GM18867 (cell line): ENCODE measurements around the gene REXO4.
"Not testable (repeated sequence)": the region's sequence is repeated elsewhere in the genome, so short reads cannot be mapped to it uniquely, and the experiment has no call there.

Experiments used
- ATAC-seq: cut with Tn5 transposase; IDR thresholded peaks from one replicate; pipeline ENCODE4 v1.9.1; 2021; ENCODE audit warnings: mild to moderate bottlenecking, moderate library complexity; ENCODE audit not compliant: unreplicated experiment

REXO4 gene

DNA sequence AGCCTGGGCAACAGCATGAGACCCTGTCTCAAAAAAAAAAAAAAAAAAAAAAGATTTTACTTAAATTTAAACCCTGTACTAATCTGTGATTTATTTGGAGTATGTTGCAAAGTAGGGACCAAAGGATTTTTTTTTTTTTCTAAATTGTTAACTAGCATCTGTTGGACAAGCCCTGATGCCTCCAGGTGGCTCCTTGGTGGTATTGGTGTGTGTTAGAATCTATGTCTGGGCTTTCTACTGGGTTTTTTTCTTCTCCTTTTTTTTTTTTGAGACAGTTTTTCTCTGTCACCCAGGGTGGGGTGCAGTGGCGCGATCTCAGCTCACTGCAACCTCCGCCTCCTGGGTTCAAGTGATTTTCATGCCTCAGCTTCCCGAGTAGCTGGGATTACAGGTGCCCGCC is 34.1 kb upstream of the REXO4 start:
- ATAC-seq: not testable (repeated sequence)

- ATAC-seq: no peak
Measured at GRCh38 chr9:133449760-133450159, 31.9 kb upstream of the REXO4 start.

DNA sequence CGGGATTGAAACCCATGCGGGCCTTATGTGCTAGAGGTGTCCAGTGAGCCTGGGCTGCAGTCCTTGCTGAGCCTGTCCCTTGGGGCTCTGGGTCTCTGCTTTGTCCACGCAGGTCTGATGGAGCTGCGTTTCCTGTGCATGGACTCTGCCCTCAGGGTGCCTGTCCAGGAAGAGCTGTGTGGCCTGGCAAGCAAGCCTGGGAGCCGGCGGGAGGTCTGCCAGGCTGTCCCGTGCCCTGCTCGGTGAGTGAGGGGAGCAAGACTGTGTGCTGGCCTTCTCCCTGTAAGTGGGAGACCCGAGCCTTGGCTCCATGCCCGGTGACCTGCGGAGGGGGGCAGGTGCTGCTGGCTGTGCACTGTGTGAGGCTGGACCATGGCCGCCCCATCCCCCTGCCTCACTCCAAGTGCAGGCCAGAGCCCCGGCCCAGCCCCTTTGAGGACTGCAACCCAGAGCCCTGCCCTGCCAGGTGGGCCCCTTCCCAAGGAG is 30.7 kb upstream of the REXO4 start:
- ATAC-seq: no peak

DNA sequence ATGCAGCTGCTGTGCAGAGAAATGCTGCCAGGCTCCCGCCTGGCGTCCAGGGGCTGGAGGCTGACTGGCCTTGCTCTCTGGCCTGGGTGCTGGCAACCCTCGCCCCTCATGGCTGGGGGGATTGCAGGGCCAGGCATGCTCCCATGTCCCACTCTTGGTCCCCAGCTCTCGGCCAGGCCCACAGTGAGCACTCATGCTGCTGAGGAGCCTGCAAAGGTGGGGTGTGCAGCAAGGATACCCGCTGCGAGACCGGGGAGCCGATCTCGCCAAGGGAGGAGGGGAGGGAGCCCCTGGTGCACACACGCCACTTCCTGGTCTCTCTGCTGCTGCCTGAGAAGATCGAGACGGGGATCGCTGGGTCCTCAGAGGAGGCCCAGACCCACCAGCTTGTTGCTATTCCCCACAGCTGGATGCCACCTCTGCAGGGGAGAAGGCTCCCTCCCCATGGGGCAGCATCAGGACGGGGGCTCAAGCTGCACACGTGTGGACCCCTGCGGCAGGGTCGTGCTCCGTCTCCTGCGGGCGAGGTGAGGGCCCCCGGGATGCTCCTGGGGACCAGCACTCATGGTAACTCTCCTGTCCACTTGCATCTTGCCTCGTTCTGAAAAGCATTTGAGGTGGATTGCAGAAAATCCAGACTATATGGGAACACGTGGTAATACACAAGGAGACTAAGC is 27.6 kb upstream of the REXO4 start:
- ATAC-seq: no peak

DNA sequence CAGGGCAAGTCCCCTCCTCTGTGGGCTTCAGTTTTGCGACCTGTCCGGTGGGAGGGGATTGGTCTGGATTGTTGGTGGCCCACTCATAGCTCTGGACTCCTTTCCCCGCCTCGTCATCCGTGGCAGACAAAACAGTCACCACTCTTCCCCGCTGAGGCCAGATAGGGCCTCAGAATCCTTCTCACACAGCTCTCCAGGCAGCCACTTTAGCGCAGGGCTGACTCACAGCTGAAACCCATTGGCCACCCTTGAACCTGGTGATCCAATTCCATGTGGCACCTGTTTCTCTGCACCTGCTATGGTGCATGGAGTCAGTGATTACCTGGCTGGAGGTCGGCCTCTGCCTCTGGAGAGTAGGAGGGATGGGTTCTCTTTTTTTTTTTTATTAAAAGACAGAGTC is 26.2 kb upstream of the REXO4 start:
- ATAC-seq: no peak

- ATAC-seq: no peak
Measured at GRCh38 chr9:133443248-133443647, 25.4 kb upstream of the REXO4 start.

- no peak for ATAC-seq
Measured at GRCh38 chr9:133441571-133441970, 23.8 kb upstream of the REXO4 start.

GRCh38 chr9:133440874-133441273 is 23.1 kb upstream of the REXO4 start:
- no peak for ATAC-seq

GRCh38 chr9:133439337-133439736 is 21.5 kb upstream of the REXO4 start:
- no peak for ATAC-seq

DNA sequence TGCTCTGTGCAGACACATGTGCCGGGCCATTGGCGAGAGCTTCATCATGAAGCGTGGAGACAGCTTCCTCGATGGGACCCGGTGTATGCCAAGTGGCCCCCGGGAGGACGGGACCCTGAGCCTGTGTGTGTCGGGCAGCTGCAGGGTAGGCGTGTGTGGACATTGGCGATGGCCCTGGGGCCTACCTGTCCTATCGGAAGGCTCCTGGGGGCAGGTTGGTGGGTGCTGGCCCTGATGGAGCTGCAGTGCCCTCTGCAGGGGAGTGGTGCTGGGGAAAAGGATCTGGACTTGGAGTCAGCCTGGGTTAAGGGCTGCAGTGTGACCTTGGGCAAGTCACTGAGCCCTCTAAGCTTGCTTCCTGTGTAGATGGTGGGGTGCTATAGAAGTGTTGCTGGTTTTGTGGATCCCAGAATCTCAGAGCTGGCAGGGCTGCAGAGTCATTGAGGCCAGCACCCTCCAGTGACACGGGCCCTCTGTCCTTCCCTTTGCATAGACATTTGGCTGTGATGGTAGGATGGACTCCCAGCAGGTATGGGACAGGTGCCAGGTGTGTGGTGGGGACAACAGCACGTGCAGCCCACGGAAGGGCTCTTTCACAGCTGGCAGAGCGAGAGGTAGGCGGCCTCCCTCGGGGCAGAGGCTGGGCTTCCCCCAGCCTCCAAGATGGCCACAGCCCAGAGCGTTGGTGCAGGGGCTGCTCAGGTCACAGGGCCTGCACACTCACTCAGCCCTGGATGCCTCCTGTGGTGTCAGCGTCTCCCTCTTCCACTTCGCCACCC is 20.1 kb upstream of the REXO4 start:
- no peak for ATAC-seq

DNA sequence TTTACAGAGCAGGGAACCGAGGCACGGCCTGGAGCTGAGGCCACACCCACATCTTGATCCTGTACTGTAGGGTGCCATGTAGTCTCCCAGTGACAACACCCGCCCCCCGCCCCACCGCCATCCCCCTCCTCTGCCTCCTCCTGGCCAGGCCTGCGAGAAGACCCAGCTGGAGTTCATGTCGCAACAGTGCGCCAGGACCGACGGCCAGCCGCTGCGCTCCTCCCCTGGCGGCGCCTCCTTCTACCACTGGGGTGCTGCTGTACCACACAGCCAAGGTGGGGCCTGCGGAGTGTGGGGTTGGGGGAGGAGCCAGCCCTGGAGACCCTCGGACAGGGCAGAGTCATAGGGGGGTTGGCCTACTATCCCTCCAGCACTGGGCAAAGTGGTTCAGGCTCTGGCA is 18.9 kb upstream of the REXO4 start:
- ATAC-seq: no peak

- ATAC-seq: no peak
Measured at GRCh38 chr9:133433351-133433843, 15.6 kb upstream of the REXO4 start.

- no peak for ATAC-seq
Measured at GRCh38 chr9:133430244-133430643, 12.4 kb upstream of the REXO4 start.

DNA sequence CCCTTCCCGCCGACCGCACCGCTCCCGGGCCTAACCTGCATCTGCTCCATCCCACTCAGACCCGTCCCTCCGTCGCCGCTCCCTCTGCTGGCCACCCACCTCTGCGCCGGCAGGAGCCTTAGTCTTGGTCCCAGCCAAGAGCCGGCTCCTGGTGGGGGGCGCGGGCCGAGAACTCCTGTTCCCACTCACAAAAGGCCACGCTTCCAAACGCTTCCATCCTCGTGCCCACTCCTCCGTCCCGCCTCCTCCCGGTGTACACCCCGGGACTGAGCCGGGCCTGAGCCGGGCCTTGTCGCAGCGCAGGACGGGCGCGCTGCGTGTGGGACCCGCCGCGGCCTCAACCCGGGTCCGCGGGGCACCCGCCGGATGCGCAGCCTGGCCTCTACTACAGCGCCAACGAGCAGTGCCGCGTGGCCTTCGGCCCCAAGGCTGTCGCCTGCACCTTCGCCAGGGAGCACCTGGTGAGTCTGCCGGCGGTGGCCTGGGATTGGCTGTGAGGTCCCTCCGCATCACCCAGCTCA is 11.9 kb upstream of the REXO4 start:
- no peak for ATAC-seq

- no peak for ATAC-seq
Measured at GRCh38 chr9:133429214-133429613, 11.4 kb upstream of the REXO4 start.

DNA sequence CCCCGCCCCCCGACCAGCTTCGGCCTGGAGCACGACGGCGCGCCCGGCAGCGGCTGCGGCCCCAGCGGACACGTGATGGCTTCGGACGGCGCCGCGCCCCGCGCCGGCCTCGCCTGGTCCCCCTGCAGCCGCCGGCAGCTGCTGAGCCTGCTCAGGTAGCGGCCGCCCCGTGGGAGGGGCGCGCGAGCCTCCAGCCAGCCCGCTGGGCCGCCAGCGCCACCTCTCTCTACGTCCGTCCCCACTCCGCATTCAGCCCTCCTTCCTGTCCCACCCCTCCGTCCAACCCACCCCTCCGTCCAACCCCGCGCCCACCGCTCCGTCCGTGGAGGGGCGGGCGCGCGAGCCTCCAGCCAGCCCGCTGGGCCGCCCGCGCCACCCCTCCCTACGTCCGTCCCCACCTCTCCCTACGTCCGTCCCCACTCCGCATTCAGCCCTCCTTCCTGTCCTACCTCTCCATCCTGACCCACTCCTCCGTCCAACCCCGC is 10.8 kb upstream of the REXO4 start:
- ATAC-seq: no peak

DNA sequence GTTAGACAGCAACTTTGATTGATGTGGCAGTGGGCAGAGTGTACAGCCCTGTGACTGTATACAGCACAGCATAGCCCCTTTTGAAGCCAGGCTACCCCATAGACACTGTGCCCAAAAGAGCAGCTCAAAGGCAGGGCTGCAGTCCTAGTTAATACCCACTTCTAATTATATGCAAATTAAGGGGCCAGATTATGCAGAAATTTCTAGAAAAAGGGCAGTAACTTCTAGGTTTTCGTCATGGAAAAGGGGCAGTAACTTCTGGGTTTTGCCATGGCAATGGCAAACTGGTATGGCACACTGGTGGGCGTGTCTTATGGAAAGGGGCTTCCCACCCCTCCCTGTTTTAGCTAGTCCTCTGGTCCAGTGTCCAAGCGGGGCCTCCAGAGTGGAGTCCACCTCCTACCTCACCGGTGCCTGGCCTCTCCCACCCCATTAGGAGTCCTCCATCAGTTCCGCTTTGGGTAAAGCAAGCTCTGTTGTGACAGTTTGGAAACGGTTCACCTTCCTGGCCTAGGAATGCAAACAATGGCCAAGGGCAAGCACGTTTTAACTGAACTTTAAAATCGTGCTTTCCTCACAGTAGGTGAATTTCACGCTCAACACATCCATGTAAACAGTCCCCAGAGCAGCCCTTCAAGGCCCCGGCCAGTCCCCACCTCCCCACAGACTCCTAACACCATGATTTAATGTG is 10.0 kb upstream of the REXO4 start:
- ATAC-seq: no peak

DNA sequence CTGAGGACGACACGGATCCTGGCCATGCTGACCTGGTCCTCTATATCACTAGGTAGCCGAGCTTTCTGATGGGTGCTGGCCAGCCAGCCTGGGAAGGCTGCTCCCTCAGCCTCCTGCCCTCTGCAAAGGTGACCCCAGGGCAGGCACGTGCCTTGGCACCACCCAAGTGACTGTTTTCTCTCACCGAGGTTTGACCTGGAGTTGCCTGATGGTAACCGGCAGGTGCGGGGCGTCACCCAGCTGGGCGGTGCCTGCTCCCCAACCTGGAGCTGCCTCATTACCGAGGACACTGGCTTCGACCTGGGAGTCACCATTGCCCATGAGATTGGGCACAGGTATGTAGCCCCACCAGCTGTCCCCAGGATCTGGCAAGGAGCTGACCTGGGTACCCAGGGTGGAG is 8.2 kb upstream of the REXO4 start:
- ATAC-seq: no peak

GRCh38 chr9:133425049-133425632 is 7.3 kb upstream of the REXO4 start:
- ATAC-seq: no peak

- ATAC-seq: no peak
Measured at GRCh38 chr9:133424187-133424586, 6.4 kb upstream of the REXO4 start.

DNA sequence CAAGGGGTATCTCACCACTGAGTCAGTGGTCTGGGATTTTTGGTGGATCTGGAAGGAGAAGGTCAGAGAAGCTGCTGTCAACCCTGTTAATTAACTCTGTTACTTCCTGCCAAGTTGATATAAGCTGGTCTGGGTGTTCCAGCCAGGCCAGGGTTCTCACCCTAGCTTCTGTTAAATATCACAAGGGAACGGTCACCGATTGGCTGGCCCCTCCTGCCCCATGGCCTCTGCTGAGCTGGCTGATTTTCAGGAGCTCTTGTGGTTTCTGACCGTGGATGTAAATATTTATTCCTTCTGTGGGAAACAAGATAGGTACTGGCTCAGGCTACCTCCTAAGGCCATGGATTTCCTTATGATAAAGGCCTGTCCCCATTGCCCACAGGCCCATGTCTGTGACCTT is 5.4 kb upstream of the REXO4 start:
- no peak for ATAC-seq
